Hepatocyte (in vitro differentiated cells): ENCODE measurements around the gene SATB2.

Source experiments
- EZH2 ChIP-seq: fragments of 200-600 bp; sonication (generic); IDR thresholded peaks from 2 replicates; pipeline ENCODE4 v1.6.1; 2016; ENCODE audit warnings: antibody characterized with exemption, mild to moderate bottlenecking, borderline replicate concordance
- EZH2phosphoT487 ChIP-seq: fragments of 200-600 bp; sonication (generic); IDR thresholded peaks from one replicate; pipeline ENCODE4 v1.6.1; 2018; ENCODE audit warnings: antibody characterized with exemption, mild to moderate bottlenecking, low read depth, moderate library complexity; ENCODE audit not compliant: unreplicated experiment, severe bottlenecking
- TF ChIP-seq, protein P1 (sequence below): fragments of 200-600 bp; sonication (generic); IDR thresholded peaks from 2 replicates; pipeline ENCODE4 v1.5.1; 2016; ENCODE audit warnings: antibody characterized with exemption, mild to moderate bottlenecking; ENCODE audit not compliant: poor library complexity

DNA sequence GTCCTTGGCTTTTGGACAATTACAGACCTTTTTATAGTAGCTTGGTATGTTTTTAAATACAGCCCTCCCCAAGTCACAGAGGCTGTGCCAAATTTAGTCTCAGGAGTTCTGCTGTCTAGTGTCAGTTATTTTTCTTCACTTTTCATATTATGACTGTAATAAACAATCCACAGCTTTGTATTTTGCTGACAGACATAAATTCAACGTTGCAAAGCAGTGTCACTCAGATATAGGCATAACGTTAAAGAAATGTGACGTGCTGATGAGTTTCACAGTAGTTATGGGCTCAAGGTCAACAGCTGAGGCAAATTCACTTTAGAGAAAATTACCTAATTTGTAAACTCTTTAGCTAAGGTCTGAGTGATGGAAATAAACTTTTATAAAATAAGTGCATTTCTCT lies 151.6 kb downstream of the SATB2 start:
- TF ChIP-seq, protein P1, sequence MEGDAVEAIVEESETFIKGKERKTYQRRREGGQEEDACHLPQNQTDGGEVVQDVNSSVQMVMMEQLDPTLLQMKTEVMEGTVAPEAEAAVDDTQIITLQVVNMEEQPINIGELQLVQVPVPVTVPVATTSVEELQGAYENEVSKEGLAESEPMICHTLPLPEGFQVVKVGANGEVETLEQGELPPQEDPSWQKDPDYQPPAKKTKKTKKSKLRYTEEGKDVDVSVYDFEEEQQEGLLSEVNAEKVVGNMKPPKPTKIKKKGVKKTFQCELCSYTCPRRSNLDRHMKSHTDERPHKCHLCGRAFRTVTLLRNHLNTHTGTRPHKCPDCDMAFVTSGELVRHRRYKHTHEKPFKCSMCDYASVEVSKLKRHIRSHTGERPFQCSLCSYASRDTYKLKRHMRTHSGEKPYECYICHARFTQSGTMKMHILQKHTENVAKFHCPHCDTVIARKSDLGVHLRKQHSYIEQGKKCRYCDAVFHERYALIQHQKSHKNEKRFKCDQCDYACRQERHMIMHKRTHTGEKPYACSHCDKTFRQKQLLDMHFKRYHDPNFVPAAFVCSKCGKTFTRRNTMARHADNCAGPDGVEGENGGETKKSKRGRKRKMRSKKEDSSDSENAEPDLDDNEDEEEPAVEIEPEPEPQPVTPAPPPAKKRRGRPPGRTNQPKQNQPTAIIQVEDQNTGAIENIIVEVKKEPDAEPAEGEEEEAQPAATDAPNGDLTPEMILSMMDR = no peak
- TF ChIP-seq EZH2 = no peak
- TF ChIP-seq EZH2phosphoT487 = no peak
